Loucy (cell line): ENCODE data around the gene APLN.

Source experiments
- H2AFZ ChIP-seq: fragments of 200-600 bp; sonication (generic); 2 replicates; pipeline ENCODE4 v1.6.0; 2016; ENCODE audit warnings: antibody characterized with exemption, mild to moderate bottlenecking, low read length, moderate library complexity
- H3F3A ChIP-seq: fragments of 200-600 bp; 2 replicates; pipeline ENCODE4 v1.6.0; 2016; ENCODE audit warnings: antibody characterized with exemption, low read depth, mild to moderate bottlenecking
- H3K27me3 ChIP-seq: fragments of 200-600 bp; sonication (generic); 2 replicates; pipeline ENCODE4 v1.6.1; 2014; ENCODE audit warnings: low read length, mild to moderate bottlenecking; ENCODE audit not compliant: insufficient read depth, poor library complexity, severe bottlenecking
- H3K36me3 ChIP-seq: fragments of 200-600 bp; sonication (generic); 2 replicates; pipeline ENCODE4 v1.6.1; 2016; ENCODE audit warnings: low read length; ENCODE audit not compliant: insufficient read depth
- H3K4me1 ChIP-seq: fragments of 200-600 bp; sonication (generic); 2 replicates; pipeline ENCODE4 v1.5.1; 2014; ENCODE audit warnings: low read length, mild to moderate bottlenecking; ENCODE audit not compliant: insufficient read depth, poor library complexity, severe bottlenecking
- H3K4me2 ChIP-seq: fragments of 200-600 bp; sonication (generic); 2 replicates; pipeline ENCODE4 v1.6.0; 2014; ENCODE audit warnings: antibody characterized with exemption, low read length, low read depth, mild to moderate bottlenecking; ENCODE audit not compliant: poor library complexity, severe bottlenecking
- H3K4me3 ChIP-seq: fragments of 200-600 bp; sonication (generic); 2 replicates; pipeline ENCODE4 v1.5.1; 2014; ENCODE audit warnings: low read length, mild to moderate bottlenecking, mixed read lengths; ENCODE audit not compliant: poor library complexity, severe bottlenecking
- H3K79me2 ChIP-seq: fragments of 200-600 bp; sonication (generic); 2 replicates; pipeline ENCODE4 v1.6.1; 2014; ENCODE audit warnings: low read length; ENCODE audit not compliant: insufficient read depth
- H3K9ac ChIP-seq: fragments of 200-600 bp; sonication (generic); 2 replicates; pipeline ENCODE4 v1.6.0; 2014; ENCODE audit warnings: mild to moderate bottlenecking, low read depth, low read length, moderate library complexity; ENCODE audit not compliant: poor library complexity, severe bottlenecking
- H3K9me2 ChIP-seq: fragments of 200-600 bp; sonication (generic); replicated peaks from 2 replicates; pipeline ENCODE4 v1.6.1; 2016; ENCODE audit warnings: low read depth, low read length, mixed read lengths
- H3K9me3 ChIP-seq: fragments of 200-600 bp; sonication (generic); 2 replicates; pipeline ENCODE4 v1.6.1; 2014; ENCODE audit warnings: mild to moderate bottlenecking, antibody characterized with exemption, low read length, low read depth; ENCODE audit not compliant: insufficient read depth
- H4K20me1 ChIP-seq: fragments of 200-600 bp; sonication (generic); 2 replicates; pipeline ENCODE4 v1.6.0; 2014; ENCODE audit warnings: antibody characterized with exemption, low read length, mild to moderate bottlenecking; ENCODE audit not compliant: insufficient read depth, poor library complexity, severe bottlenecking
- EZH2phosphoT487 ChIP-seq: fragments of 200-600 bp; IDR thresholded peaks from 2 replicates; pipeline ENCODE4 v1.6.1; 2018; ENCODE audit warnings: antibody characterized with exemption, mild to moderate bottlenecking, moderate library complexity, borderline replicate concordance
- TF ChIP-seq, protein P1 (sequence below): fragments of 200-600 bp; sonication (generic); conservative IDR thresholded peaks from 2 replicates; pipeline ENCODE4 v1.5.1; 2014; ENCODE audit warnings: mild to moderate bottlenecking, antibody characterized with exemption, low read length

APLN gene

DNA sequence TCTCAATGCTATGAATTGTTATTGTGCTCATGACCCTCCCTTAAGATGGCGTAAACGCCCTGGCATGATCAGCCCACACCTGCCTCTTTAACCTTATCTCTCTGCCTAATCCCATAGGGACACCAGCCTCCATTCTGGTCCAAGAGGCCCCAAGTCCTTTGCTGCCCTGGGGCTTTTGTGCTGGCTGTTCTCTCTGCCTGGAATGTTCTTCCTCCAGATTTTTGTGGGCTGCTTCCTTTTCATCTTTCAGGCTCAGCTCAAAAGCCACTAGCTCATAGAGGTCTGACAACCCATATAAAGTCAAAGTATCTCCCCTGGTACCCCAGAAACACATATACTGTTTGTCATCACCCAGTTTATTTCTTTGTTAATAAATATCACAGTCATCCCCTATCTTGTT is 42.4 kb downstream of the APLN start:
- H3K9ac ChIP-seq, result no peak overlapping the region
- H3F3A ChIP-seq, result no peaks in the 10 kb centered on the region
- no peaks in the 10 kb centered on the region for H3K27me3 ChIP-seq
- no peaks in the 10 kb centered on the region for H3K79me2 ChIP-seq
- no peaks in the 10 kb centered on the region for H3K9me2 ChIP-seq
- no peak overlapping the region for H2AFZ ChIP-seq
- no peak overlapping the region for H3K4me2 ChIP-seq
- no peak for TF ChIP-seq EZH2phosphoT487
- TF ChIP-seq, protein P1, sequence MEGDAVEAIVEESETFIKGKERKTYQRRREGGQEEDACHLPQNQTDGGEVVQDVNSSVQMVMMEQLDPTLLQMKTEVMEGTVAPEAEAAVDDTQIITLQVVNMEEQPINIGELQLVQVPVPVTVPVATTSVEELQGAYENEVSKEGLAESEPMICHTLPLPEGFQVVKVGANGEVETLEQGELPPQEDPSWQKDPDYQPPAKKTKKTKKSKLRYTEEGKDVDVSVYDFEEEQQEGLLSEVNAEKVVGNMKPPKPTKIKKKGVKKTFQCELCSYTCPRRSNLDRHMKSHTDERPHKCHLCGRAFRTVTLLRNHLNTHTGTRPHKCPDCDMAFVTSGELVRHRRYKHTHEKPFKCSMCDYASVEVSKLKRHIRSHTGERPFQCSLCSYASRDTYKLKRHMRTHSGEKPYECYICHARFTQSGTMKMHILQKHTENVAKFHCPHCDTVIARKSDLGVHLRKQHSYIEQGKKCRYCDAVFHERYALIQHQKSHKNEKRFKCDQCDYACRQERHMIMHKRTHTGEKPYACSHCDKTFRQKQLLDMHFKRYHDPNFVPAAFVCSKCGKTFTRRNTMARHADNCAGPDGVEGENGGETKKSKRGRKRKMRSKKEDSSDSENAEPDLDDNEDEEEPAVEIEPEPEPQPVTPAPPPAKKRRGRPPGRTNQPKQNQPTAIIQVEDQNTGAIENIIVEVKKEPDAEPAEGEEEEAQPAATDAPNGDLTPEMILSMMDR, result no peak
- no peaks in the 10 kb centered on the region for H3K36me3 ChIP-seq
- no peaks in the 10 kb centered on the region for H4K20me1 ChIP-seq
- H3K9me3 ChIP-seq, result no peaks in the 10 kb centered on the region
- no peak overlapping the region for H3K4me3 ChIP-seq
- H3K4me1 ChIP-seq, result no peaks in the 10 kb centered on the region

DNA sequence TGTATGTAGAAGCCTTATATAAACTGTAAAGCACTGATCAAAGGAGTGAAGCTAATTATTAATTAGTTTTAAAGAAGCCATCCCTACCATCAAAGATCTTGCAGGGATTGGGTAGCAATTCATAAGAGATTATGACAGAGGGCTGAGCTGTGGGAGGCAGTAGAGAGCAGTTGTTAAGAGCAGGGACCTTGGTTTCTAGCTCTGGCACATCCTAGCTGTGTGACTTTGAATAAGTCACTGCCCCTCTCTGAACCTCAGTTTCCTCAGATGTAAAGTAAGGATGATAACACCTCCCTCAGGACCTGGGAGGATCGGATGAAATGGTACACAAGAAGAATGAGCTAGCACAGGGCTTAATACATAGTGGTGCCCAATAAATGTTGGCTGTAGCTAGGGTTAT is 45.4 kb downstream of the APLN start:
- H3K4me2 ChIP-seq, result no peak overlapping the region
- no peak overlapping the region for H3K4me3 ChIP-seq
- no peaks in the 10 kb centered on the region for H3K9me2 ChIP-seq
- no peak overlapping the region for H3K9ac ChIP-seq
- H4K20me1 ChIP-seq, result no peaks in the 10 kb centered on the region
- TF ChIP-seq, protein P1, result peak; percentile 29; the same call in 1 of the 2 replicates
- no peak for TF ChIP-seq EZH2phosphoT487
- no peaks in the 10 kb centered on the region for H3K79me2 ChIP-seq
- no peaks in the 10 kb centered on the region for H3K36me3 ChIP-seq
- no peaks in the 10 kb centered on the region for H3K4me1 ChIP-seq
- no peaks in the 10 kb centered on the region for H3F3A ChIP-seq
- no peaks in the 10 kb centered on the region for H3K27me3 ChIP-seq
- H3K9me3 ChIP-seq, result no peaks in the 10 kb centered on the region
- no peak overlapping the region for H2AFZ ChIP-seq

DNA sequence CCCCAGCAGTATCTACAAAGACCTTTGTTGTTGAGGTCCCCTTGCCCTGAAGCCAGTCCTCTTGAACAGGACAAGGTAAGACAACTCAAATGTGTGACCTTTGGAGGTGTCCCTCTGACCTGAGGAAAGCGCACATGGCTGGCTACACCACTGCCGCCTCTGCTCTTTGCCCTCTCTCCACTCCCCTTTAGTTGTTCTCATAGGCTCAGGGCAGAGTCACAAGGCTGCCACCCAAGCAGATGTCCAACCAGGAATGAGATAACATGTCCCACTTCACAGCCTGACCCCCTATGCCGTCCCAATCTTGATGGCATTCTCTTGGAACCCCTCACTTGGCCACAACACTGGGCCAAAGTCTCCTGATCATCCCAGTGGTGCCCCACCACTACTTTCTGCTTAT is 46.3 kb downstream of the APLN start:
- Histone ChIP-seq H3K4me1 (no peaks in the 10 kb centered on the region), H3K9me3 (no peaks in the 10 kb centered on the region), H3K79me2 (no peaks in the 10 kb centered on the region), H3K4me3 (no peak overlapping the region), H3F3A (no peaks in the 10 kb centered on the region), H3K9me2 (no peaks in the 10 kb centered on the region), H3K9ac (no peak overlapping the region), H4K20me1 (no peaks in the 10 kb centered on the region), H2AFZ (no peak overlapping the region), H3K36me3 (no peaks in the 10 kb centered on the region), H3K27me3 (no peaks in the 10 kb centered on the region), H3K4me2 (no peak overlapping the region)
- TF ChIP-seq EZH2phosphoT487, result no peak
- TF ChIP-seq, protein P1, result no peak
